ENCODE measurements around the gene PARD3.
"Not testable (repeated sequence)": the region's sequence is repeated elsewhere in the genome, so short reads cannot be mapped to it uniquely, and the experiment has no call there.

PARD3 gene

DNA sequence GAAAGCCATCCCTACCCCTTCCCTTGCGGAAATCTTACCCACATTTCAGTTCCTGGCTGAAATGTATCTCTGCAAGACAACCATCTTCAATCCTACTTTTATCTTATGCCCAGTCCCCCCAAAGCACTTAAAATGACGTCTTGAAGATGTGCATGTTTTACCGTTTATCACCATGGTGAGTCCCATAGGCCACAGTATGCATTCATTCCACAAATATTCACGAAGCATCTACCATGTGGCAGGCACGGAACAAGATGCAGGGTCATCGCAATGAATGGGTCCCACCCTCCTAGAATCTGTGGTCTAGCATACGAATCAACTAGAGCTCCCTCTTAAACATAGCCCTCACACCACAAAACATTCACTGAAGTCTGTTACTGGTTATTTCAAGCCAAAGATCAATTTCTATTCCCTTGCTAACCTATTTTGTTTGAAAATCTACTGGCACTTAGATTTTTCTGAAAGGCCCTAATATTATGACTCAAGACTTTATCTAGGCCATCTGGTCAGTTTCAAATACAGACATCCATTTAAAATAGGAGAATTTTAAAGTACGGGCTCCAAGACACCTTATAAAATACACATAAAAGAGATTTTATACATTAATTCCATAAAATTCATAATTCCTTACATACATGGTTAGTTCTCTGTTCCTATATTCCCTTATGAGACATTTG, 99.4 kb downstream of the PARD3 start:
- DNase-seq (ENCODE audit: low spot score): no peak

- DNase-seq (ENCODE audit: low spot score): no peak
Measured at GRCh38 chr10:34713875-34714274, 101.2 kb downstream of the PARD3 start.

DNA sequence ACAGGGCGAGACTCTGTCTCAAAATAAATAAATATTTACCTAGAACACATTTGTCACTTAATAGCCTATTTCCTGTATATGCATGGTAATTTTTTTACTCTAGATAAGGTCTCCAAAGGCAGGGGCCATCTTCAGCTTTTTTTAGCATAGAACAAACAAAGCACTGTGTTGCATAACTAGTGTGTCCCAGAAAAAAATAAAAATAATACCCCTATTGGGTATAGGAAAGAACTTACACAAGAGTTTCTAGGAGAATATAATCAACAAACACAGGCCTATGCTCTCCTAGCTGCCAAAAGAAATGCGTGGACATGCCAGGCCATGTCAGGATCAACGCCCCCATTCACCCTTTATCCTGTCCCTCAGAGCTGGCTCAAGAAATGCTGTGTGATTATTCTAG, 103.6 kb downstream of the PARD3 start:
- no peak for DNase-seq (ENCODE audit: low spot score)

- DNase-seq (ENCODE audit: low spot score): no peak
Measured at GRCh38 chr10:34710391-34710751, 104.7 kb downstream of the PARD3 start.

GRCh38 chr10:34709637-34710390, 105.3 kb downstream of the PARD3 start:
- no peak for DNase-seq (ENCODE audit: low spot score)

DNA sequence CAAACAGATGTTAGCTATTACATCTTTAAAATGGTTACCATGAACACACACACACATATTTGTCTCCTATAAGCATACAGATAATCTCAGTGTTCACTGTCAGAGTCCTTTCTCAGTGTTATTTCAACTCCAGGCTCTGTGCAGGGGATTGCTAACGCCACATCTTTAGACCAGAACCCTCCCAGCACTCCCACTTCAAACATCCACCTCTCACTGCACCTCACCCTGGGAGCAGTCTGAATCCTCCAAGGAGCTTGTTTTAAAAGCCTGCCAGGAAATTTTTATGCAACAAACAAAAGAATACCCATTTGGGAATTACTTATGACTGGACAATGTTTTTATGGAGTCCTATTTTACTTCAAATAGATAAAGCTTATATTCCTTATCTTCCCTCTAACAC, 107.4 kb downstream of the PARD3 start:
- no peak for DNase-seq (ENCODE audit: low spot score)

DNA sequence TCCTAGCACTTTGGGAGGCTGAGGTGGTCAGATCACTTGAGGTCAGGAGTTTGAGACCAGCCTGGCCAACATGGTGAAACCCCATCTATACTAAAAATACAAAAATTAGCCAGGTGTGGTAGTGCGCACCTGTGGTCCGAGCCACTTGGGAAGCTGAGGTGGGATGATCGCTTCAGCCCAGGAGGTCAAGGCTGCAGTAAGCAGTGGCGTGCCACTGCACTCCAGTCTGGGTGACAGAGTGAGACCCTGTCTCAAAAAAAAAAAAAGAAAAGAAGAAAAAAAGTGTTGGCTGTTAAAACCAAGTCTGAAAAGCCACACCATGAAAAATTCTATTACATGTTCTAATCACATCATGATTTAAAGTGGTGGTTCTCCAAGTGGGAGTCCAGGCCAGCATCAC, 108.1 kb downstream of the PARD3 start:
- not testable (repeated sequence) for DNase-seq (ENCODE audit: low spot score)

DNA sequence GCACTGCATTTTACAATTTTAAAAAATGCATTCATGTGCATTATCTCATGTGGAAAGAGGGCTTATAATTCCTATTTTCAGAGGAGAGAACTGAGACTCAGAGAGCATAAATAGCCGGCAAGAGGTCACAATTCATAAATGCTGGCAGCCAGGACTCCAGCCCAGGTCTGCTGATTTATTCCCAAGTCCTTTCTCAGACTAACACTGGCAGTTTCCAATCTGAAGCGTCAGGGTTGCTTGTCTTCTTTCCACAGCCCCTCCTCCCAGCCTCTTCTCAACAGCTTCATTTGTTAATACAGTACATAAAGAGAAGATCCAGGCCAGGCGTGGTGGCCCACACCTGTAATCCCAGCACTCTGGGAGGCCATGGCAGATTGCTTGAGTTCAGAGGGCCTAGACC, 108.9 kb downstream of the PARD3 start:
- DNase-seq (ENCODE audit: low spot score): no peak

- DNase-seq (ENCODE audit: low spot score): no peak
Measured at GRCh38 chr10:34705563-34705962, 109.5 kb downstream of the PARD3 start.

DNA sequence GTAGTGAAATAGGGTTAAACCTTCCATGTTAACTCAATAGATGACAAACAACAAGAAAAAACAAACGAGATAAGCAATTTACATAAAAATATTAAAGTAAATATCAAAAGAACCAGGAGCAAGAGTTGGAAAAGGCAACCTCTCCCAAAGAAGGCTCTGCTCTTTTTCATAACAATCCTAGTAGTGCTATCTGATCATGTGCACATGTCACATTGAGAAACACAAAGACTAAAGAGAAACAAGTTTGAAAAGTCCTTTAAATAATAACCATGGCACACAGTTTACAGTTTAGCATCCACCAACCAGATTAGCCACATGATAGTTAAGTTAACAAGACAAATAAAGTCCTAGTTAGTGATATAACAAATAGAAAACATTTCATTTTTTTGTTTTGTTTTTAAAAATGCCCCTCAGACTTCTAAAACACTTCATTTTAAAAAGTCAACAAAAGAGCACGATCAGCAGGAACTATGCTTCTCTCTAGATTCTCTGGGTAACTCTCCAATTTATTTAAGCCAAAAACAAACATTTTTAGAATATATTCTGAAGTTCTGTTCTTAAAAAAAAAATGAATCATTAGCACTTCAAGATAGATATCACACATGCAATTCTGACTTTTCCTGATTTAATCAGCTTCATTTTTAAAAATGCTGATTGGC, 110.4 kb downstream of the PARD3 start:
- no peak for DNase-seq (ENCODE audit: low spot score)

- no peak for DNase-seq (ENCODE audit: low spot score)
Measured at GRCh38 chr10:34702982-34703381, 112.1 kb downstream of the PARD3 start.

GRCh38 chr10:34702093-34702937, 112.8 kb downstream of the PARD3 start:
- no peak for DNase-seq (ENCODE audit: low spot score)

DNA sequence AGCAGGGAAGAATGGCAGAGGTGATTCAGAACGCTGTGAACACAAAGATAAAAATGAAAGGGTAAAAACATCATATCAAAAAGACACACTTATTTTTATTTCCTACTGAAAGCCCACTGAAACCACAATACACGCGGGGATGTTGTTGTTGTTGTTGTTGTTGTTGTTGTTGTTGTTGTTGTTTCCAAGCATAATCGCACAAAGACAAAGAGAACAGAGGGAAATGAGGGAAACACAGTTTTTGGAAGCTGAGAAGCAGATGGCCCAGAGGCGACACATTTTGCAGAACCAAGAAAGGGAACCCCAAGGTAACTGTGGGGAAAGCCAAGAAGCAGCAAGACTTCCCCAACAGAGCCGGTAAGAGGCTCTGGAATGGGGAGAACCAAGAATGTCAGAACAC, 113.9 kb downstream of the PARD3 start:
- DNase-seq (ENCODE audit: low spot score): no peak

GRCh38 chr10:34700752-34701151, 114.3 kb downstream of the PARD3 start:
- not testable (repeated sequence) for DNase-seq (ENCODE audit: low spot score)

DNA sequence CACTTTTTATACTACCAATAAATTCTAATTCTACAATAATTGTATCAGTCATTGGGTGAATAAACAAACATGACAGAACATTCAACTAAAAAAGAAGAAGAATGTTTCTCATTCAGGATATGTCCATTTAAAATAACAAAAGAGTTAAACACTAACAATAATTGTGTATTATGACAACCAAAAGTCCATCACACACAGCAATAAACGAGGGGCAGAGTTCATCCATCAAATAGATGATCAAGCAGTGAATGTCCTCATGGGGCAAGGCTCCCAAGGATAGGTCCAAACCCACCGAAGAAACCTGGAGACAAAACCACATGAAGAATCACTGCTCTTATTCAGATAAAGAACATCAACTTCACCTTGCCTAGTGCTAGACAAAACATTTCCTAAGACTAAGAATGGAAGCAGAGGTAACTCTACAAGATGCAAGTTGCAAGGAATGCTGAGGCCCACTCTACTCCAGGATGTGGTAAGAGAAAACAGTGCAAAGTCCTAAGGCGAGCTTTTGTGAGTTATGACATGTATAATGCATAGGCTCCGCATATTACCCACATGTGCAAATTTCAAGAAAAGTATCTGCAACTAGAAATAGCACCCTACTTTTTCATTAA, 115.1 kb downstream of the PARD3 start:
- no peak for DNase-seq (ENCODE audit: low spot score)

DNA sequence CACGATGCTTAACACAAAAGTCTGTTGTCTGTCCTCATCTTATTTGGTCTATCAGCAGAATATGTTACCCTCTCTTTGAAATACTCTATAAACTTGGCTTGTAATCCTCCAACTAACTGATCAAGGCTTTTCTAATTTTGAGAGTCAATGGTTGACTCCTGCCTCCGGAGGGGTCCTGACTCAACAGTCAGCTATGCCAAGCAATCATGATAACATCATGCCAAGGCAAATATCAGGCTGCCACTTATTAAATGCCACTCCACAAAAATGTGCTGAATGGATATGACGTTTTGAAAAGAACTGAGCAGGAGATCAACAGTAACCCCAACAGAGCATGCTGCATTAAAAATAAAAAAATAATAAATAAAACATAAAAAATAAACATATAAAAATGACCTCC, 116.1 kb downstream of the PARD3 start:
- DNase-seq (ENCODE audit: low spot score): no peak

DNA sequence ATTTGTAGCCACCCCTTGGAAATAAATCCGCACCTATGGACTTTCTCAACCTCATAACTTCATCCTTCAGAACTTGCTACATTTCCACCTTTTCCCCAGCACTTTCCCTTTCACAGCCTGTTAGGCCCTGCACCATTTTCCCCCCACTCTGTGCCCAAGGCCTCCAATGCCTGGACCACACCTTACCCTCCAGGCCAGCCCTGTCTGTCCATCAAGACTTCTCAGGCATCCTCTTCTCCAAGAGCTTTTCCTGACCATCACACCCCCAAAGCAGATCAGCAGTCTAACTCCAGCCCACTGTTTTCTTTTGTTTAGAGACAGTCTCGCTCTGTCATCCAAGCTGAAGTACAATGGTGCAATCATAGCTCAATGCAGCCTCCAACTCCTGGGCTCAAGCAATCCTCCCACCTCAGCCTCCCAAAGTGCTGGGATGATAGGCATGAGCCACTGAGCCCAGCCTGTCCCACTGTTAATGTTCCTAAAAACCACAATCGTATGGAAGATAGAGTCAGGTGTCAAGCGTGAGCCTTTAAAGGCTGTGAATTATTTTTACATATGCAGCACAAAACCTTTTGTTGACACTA, 116.8 kb downstream of the PARD3 start:
- DNase-seq (ENCODE audit: low spot score): no peak

GRCh38 chr10:34697351-34698247, 117.5 kb downstream of the PARD3 start:
- DNase-seq (ENCODE audit: low spot score): no peak

DNA sequence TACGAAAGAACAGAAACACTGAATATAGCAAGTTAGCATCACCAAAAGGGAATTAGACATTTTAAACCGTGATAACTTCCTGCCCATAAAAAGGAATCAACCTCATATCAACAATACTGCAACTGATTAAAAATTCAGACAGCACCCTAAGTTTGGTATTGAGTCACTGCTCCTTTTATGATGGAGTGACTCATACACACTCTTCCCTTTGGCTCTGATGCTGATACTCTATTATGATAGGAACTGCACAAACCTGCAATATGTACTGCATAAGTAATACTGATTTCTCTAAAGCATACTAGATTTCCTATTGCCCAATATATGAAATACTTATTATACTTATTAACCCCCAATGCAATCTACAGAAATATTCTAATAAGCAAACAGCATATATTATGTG, 118.7 kb downstream of the PARD3 start:
- no peak for DNase-seq (ENCODE audit: low spot score)

DNA sequence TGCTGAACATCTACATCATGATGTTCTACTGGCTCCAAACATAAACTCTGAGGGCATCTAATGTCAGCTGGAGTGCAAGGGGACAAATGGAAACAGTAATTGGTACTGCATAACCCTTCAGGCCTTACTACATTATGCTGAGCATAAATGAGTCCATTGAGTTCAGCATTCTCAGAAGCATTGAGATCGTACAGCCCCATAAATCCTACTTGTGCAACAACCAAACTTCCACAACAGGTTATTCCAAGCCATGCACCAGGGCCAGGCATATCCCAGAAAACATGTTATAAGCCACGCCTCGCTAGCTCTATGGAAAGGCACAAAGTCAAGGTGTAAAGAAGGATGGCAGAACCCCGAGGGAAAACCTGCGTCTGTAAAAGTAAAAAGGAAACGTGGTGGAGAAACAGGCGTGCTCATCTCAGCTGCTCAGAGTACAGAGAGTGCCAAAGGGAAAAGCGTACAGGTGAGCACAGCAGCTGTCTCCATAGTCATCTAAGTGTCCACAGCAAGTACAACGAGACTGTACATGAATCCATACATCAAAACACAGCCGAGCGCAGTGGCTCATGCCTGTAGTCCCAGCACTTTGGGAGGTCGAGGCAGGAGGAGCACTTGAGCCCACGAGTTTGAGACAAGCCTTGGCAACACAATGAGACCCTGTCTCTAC, 124.6 kb downstream of the PARD3 start:
- no peak for DNase-seq (ENCODE audit: low spot score)

Data from pons (tissue), 1 donor.